ENCODE data around the gene NUB1.

Gene NUB1

DNA sequence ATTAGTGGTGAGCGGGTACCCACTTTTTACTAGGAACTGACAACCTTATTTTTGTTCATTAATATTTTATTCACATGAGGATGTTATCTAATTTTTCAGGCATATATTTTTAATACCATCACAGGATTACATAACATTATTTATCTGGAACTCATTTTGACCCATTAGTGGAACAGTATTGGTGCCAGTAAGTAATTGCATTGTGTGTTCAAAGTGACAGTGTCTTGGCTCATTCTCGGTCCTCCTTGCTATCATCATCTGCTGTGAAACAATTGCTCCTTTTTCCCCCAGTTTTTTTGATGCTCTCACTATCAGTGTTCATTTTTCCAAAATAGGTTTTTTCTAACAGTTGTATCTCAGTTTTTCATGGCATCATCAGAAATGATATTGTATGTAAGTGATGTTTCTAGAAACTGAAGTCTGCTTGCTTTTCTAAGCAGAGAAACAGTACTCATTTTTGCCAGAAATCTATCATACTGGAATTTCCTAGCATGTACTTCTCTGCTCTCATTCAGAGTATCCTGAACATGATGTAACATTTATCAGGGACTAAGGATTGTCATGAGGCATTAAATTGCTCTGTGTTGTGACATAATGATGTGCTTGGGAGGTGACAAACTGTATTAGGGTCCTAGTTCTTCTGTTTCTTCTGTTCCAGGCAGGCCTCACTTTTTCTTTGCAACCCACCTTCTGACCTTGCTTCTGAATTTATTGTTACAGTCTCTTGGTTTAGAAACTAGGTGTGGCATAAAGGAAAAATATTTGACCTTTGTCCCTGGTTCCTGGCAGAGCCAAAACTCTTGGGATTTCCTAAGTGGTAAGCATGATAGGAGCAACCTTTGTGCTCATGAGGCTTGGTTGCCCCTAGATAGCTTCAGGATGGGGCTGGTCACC, 4.2 kb downstream of the NUB1 start:
- no peak for DNase-seq (ENCODE audit: low spot score)

GRCh38 chr7:151346470-151346769, 4.8 kb downstream of the NUB1 start:
- no peak for DNase-seq (ENCODE audit: low spot score)

DNA sequence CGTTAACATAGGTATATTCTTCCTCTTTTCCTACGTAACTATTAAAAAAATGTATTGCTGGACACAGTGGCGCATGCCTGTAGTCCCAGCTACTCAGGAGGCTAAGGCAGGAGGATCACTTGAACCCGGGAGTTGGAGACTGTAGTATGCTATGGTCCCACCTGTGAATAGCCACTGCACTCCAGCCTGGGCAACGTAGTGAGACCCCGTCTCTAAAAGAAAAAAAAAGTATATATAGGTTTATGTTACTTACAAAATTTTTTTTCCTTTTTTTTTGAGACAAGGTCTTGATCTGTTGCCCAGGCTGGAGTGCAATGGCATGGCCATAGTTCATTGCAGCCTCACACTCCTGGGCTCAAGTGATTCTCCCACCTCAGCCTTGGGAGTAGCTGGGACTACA, 5.6 kb downstream of the NUB1 start:
- DNase-seq (ENCODE audit: low spot score) = no peak

- no peak for DNase-seq (ENCODE audit: low spot score)
These were observed 7.4 kb downstream of the NUB1 start for GRCh38 chr7:151348970-151349369.

GRCh38 chr7:151349507-151349853, 7.9 kb downstream of the NUB1 start:
- DNase-seq (ENCODE audit: low spot score) = no peak

DNA sequence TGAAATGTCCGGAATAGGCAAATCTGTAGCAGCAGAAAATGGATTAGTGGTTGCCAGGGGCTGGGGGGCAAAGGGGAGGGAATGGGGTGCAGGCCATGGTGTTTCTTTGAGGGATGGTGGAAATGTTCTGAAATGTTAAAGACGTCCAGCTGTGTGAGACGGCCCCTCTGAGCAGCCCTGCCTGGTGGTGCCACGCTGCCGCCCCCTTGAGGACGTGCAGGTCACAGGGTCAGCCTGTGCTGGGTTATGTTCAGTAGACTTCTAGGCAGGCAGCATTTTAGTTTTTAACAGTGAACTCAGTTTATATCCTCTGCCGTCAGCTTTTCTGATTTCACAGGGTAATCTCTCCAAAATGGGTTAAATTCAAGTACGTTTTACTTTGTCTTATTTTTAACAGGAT, 9.4 kb downstream of the NUB1 start:
- DNase-seq (ENCODE audit: low spot score) = no peak

DNA sequence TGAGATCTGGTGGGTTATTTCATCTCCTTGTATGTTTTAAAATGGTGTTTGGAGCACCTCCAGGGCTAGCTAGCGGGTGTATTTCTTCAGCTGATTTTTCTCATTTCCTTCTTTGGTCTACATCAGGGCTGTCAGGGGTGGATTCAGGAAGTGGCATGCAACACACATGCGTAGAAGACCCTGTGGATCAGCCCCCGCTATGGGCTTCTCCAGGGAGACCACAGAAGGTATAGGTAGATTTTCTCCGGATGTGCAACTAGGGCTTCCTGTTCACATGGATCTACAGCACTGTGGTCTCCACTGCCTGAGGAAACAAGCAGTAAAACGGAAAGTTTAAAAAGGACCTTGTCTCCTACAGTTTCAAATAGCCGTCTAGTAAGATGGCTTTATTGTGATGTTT, 10.4 kb downstream of the NUB1 start:
- no peak for DNase-seq (ENCODE audit: low spot score)

DNA sequence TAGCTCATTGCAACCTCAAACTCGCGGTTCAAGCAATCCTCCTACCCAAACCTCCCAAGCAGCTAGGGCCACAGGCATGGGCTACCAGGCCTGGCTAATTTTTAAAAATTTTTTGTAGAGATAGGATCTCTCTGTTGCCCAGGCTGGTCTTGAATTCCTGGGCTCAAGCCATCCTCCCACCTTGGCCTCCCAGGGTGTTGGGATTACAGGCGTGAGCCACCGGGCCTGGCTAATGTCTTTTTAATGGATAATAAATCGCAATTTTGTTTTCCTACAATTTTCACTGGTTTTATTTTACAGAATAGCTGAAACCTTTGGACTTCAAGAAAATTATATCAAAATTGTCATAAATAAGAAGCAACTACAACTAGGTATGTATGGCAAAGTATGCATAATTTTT, 10.9 kb downstream of the NUB1 start:
- DNase-seq (ENCODE audit: low spot score) = no peak

DNA sequence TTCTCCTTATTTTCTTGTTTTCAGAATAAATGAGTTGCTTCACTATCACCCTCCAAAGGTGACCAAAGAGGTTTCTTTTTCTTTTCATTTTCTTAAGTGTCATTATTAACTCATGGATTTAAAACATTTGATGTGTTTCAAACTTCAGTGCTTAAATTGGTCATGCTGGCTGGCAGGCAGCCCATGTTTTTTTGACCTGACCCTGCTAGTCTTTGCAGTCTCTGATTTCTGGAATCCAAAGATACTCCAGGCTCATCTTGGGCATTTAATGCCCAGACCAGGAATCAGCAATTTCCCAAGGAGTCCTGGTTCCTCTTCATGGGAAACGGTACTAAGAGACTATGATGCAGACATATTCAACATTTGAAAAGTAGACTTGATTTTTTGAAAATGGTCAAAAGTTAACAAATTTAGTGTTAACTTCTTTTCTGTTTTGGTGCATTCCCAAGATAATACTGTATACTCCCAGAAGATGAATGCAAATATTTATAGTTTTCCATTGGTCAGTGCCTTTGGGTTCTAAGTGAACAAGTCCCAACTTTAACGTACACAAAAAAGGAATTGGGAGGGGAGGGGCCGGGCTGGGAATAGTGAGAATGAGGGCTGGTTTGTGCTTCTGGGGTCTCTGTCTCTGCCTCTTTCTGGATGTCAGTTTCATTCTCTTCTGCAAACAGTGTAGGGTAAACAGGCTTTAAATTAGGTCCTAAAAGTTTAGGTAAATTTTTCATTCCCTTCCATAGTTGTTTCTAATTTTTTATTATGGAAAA, 19.8 kb downstream of the NUB1 start:
- no peak for DNase-seq (ENCODE audit: low spot score)

GRCh38 chr7:151363182-151363581, 21.6 kb downstream of the NUB1 start:
- DNase-seq (ENCODE audit: low spot score) = no peak

GRCh38 chr7:151366166-151366879, 24.7 kb downstream of the NUB1 start:
- DNase-seq (ENCODE audit: low spot score) = no peak

DNA sequence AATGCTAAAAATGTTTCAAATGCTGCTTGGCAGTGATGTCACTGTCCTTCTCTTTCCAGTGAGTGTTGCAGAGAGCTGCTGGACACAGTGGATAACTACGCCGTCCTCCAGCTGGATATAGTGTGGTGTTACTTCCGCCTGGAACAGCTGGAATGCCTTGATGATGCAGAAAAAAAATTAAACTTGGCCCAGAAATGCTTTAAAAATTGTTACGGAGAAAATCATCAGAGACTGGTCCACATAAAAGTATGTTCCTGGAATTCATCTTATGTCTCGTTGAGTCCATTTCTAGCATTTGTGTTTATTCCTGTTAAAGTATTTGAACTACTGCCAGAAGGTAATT, 25.2 kb downstream of the NUB1 start:
- DNase-seq (ENCODE audit: low spot score) = no peak

- DNase-seq (ENCODE audit: low spot score) = no peak
These were observed 25.7 kb downstream of the NUB1 start for GRCh38 chr7:151367284-151367683.

- DNase-seq (ENCODE audit: low spot score) = peak; percentile 85
These were observed 26.5 kb downstream of the NUB1 start for GRCh38 chr7:151368136-151368571.

GRCh38 chr7:151371266-151371665, 29.7 kb downstream of the NUB1 start:
- DNase-seq (ENCODE audit: low spot score) = no peak

GRCh38 chr7:151372612-151373265, 31.1 kb downstream of the NUB1 start:
- DNase-seq (ENCODE audit: low spot score) = no peak

GRCh38 chr7:151373599-151373998, 32.0 kb downstream of the NUB1 start:
- DNase-seq (ENCODE audit: low spot score) = no peak

GRCh38 chr7:151374139-151374538, 32.5 kb downstream of the NUB1 start:
- no peak for DNase-seq (ENCODE audit: low spot score)

DNA sequence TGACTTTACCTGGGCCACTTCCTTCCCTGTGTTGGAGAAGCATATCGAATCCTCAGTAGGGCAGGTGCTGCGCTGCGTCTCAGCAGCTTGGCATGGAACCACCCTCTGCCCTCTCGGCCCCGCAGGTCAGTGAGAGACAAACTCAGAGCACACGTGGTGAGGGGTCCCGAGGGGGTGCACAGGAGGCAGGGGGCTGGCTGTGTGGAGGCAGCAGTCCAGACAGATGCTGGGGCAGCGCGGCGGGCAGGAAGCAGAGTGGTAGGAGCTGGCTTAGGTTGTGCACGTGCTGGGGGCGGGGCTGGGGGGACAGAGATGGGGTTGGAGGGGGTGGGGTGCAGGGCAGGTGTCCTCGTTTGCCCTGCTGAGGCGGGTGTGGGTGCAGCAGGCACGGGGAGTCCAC, 33.1 kb downstream of the NUB1 start:
- DNase-seq (ENCODE audit: low spot score) = no peak

DNA sequence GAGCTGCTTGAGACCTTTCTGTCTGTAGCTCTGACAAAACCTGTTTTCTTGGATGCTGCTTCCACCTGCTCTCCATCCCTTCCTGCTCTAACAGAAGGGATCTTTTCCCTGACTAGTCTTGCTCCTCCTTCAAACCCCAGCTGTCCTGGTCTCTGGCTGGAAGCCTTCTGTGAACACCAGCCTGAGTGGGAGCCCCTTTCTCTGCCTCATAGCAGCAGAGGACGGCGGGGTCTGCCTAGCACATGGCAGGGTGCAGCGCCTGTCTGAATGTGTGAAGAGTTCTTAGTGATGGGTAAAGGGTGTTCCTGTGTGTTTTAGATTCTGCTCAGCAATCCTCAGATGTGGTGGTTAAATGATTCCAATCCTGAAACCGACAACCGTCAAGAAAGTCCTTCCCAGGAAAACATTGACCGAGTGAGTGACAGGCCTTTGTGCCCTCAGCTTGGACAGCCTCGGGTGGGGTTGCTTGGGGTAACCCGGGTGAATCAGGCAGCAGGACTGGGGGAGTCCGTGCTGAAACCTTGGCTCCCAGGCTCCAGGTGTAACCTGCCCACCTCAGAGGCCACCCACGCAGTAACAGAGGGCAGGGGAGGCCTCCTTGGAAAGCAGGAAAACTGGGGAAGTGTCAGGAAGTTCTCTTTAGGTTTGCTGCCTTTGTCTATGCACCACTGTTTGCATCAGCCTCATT, 34.1 kb downstream of the NUB1 start:
- no peak for DNase-seq (ENCODE audit: low spot score)

- DNase-seq (ENCODE audit: low spot score) = no peak
These were observed 34.7 kb downstream of the NUB1 start for GRCh38 chr7:151376218-151376902.

All from Ammon's horn (tissue), 1 donor.